ENCODE measurements around the gene OMP.
"Not testable (repeated sequence)": the region's sequence is repeated elsewhere in the genome, so short reads cannot be mapped to it uniquely, and the experiment has no call there.

The OMP gene

DNA sequence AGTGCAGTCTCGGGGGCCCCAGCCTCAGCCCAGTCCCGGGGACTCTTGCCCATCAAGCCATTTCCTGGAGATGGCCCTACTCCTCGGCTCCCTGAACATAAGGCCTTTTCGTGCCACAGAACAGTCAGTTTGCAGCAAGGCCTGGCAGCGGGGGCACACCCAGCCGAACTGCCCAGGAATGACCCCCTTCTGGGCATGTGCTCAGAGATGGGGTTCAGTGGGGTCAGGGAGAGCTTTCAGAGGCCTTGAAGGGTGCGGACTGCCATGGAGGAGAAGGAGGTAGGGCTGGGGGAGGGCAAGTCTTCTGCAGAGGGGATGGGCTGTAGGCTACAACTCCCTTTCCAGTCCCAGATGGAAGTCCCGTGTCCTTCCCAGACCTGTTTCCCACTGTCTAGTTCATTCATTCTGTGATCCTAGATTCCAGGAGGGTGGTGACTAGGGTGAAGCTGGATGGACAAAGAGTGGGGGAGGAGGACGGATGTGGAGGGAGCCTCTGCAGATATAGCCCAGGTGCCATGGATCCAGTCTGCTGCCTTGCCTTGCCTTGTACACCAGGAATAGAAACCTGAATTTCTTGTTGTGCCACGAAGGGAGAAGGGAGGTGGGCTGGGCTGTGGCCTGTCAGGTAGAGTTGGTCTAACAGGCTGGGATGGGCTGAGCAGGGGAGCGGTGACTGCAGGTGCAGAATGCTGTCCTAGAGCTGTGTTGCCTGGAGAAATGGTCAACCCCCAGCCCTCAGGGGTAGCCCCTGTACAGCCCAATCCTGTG, 14.2 kb upstream of the OMP start:
- DNase-seq, result no peak

GRCh38 chr11:77089004-77089545, 13.6 kb upstream of the OMP start:
- no peak for DNase-seq

- DNase-seq, result no peak
Observed at GRCh38 chr11:77090046-77090372, 12.6 kb upstream of the OMP start.

- no peak for DNase-seq
Observed at GRCh38 chr11:77090373-77091111, 12.1 kb upstream of the OMP start.

DNA sequence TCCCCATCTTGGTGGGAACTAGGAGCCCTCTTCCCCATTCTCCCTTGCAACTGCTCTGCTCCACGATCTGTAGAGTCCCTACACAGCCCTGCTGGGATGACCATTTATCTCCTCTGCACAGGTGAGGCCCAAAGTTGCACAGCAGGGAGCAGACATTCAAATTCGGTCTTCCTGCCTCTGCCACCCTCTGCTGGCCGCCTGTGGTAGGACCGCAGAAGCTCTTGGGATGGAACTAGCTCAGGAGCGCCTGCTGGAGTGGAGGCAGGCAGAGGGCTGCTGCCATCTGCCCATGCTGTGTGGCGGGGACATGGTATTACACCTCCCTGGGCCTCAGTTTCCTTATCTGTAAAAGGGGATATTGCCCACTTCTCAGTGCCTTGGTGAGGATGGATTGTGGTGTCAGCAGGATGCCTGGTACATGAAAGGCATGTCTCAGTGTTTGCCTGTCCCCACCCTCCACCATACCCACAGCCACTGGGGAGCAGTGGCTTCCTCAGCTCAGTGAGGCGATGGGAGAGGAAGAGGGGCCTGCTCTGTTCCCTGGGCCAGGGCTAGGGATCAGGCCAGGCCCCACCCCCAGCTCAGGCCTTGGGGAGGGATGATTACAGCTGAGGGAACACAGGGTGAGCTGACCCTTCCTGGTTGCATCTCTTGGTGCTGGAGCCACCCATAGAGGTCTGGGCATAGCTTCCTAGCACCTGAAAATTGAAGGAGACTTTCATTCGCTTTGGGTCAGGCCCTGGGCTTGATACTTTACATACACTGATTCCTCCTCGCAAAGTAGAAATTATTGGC, 11.3 kb upstream of the OMP start:
- peak in 1 of 2 experiments; percentile 37 for DNase-seq

- DNase-seq, result no peak
Observed at GRCh38 chr11:77092382-77092781, 10.3 kb upstream of the OMP start.

GRCh38 chr11:77093056-77093891, 9.4 kb upstream of the OMP start:
- DNase-seq, result no peak

GRCh38 chr11:77093987-77094840, 8.4 kb upstream of the OMP start:
- DNase-seq, result no peak

DNA sequence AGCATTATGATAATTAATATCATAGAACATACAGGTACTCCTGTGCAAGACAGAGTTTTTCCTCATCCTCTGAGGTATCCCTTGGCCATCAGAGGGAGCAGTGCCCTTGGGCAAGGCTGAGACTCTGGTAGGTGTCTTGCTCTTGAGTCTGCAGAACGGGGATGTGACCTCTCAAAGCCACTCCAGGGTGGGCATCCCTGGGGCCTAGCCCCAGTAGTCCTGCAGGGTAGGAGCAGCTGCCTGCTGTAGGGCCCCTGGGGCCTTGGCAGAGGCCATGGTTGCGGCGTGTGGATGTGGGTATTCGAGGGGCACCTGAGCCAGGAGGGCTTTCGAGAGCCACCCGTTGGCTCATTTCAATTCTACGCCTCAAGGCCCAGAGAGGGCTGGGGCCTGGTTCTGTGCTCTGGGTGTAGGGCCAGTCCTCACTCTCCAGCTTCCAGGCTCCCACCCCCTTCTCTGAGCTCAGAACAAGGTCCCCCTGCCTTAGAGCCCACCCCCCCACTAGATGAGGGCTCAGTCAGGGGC, 7.7 kb upstream of the OMP start:
- DNase-seq, result no peak

DNA sequence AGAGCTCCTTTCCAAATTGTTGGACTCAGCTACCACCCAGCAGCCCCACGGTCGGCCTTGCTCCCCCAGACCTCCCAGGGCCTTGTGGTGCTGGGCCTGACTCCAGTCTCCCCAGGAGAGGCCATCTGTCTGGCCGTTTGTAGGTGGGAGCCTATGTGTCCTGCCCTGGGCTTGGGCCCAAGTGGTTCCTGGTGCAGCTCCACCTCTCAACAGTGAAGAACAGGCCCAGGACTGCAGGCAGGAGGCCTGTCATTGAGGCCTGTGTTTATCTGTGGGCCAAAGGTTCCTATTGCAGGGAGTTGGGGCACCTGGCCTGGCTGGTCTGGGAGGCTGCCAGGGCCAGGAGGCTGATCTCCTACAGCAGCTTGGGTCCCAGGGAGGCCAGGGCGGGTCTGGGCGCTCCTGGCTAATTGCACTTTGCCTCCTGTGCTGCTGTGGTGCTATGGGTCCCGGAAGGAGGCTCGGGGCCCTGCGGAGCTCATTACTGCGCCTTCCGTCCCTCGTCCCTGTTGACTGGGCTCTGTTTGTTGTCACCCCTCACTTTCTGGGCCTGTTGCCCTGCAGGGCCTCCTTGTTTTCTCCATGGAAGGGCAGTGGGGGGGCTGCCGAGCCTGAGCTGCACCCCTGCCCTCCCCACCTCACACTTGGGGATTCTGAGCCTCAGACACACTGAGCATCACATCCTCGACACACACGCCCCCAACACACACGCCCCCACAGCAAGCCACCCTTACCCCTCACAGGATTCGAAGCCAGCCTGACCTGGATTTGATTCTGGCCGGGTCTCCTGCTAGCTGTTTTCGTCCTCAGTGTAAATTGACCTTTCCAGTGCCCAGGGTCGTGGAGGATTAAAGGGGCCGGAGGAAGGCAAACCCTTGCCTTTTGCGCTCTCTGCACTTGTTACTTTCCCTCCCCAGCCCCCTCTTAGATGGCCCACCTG, 6.8 kb upstream of the OMP start:
- DNase-seq, result no peak

- no peak for DNase-seq
Observed at GRCh38 chr11:77096591-77097019, 6.0 kb upstream of the OMP start.

DNA sequence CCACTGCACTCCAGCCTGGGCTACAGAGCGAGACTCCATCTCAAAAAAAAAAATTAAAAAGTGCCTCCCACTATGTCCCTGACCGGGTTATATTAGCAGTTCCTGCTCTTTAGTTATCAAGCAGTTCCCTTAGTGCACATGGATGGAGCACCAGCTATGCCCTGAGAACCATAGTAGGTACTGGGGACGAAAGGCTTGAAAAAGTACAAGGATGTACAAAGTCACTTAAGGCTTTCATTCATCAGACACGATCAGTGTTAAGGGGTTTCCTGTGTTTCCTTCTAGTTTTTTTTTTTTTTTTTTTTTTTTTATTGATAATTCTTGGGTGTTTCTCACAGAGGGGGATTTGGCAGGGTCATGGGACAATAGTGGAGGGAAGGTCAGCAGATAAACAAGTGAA, 5.5 kb upstream of the OMP start:
- DNase-seq, result not testable (repeated sequence)

GRCh38 chr11:77100166-77101042, 2.2 kb upstream of the OMP start:
- no peak for DNase-seq

DNA sequence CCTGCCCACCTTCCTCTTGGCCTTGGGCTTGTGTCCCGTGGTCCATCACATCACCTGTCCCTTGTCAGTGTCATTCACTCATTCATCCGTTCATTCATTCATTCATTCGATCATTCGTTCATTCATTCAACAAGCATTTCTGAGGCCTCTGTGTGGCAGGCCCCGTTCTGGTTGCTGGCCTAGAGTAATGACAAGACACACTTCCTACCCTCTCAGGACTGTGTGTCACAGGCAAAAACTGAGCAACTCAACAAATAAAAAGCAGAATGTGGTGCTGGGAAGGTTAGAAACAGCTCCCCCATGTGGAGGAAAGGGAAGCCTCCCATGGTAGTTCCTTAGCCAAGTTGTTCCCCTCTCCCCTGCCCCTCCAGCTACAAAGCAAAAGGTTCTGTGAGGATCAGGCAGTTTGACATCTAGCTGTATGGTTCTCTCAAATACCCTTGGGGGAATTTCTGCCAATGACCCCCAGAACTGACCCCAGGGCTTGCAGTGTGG, 1.6 kb upstream of the OMP start:
- no peak for DNase-seq

- no peak for DNase-seq
Observed at GRCh38 chr11:77103319-77103718, 679 bp downstream of the OMP start.

DNA sequence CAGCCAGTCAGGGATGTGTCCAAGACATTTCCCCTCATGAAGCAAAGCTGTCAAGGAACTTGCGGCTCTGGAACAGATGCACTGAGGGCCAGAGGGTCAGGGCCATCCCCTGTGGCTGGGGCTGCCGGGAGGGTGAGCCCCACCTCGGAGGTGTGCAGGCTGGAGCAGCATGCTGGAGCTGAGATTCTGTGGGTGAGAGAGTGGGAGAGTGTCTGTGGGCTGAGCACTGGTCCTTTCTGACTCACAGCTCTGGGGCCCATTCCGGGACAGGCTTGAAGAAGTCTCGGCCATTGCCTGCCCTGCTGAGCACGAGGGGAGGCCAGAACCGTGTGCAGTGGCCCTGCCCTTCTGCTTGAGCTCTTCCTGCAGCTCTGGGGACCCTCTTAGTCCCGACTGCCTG, 2.1 kb downstream of the OMP start:
- no peak for DNase-seq

DNA sequence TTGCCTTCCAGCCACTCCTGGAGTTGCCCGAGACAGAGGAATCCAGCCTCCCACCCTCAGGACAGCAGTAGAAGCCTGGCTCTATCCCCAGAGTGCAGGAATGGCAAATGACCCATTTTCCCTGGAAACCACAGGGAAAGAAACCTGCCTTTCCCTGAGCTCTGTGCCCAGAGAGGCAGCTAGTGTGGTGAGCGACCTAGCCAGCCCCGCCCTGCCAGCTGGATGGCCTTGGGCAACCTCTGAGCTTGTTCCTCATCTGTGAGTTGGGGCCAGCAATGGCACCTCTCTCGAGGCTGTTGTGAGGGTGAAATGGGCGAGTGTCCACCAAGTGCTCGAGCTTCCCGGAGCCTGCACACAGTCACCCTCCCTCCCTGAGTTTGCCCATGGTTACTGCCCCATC, 3.7 kb downstream of the OMP start:
- no peak for DNase-seq

DNA sequence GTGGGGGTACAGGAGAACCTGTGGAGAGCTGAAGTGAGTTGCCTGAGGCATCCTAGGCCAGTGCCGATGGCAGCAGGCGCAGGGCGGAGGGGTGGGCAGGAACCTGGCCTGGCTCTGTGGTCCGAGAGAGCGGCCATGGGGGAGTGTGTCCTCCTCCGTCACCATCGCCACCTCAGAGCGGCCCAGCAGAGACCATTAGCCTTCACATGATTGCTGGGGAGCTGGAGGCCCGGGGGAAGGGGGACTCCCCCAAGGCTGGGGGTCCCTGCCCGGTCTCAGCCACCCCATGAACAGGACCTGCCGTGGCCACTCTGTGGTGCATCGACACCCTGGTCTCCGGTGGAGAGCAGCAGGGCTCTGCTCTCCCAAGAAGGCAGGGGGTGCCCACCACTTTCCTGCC, 4.1 kb downstream of the OMP start:
- no peak for DNase-seq

DNA sequence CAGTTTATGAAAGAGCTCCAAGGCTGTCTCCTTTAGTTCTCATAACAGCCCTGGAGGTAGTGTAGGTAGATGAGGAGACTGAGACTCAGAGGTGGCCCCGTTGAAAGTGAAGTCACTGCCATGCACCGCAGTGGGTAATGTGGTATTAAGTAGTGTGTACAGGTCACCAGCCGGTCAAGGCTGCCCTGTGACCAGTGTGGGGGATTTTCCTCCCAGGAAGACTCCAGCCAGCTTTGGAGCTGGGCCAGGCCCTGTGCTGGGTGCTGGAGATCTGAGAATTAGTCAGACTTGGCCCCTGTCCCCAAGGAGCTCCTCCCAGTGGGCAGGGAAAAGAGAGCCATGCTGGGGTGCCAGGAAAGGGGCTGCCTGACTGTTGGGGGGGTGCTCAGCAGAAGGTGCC, 5.3 kb downstream of the OMP start:
- DNase-seq, result no peak
